ENCODE data around the gene DHCR24. TPM values are rescaled to one million over a fixed set of nuclear protein-coding genes. Genes with fewer than 3 reads are reported as not detected.
A peak's percentile ranks its signal among the peaks of the same experiment; 100 is the strongest.

DHCR24 gene
- total RNA-seq, 2 donors from 2014 or later, result 23.6 to 32.3 TPM

DNA sequence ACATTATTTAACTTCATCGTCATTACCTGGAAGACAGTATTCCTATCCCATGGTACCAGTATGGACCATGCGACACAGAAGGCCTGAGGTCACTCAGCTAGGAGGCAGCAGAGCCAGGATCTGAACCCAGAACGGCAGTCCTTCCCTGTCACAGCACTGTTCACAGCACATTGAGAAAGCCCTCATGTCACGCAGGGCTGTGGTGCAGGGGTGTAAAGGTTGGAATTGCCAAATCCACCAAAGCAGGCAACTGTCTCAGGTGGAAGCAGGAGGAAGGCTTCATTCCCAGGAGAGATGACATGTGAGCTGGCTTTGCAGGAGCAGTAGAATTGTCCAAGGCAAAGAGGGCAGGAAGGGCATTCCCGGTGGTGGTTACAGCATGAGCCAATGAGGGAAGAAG is 75.9 kb downstream of the DHCR24 start:
- ATAC-seq (no peak), DNase-seq (no peak)
- no peak overlapping the region for H3K27ac ChIP-seq
- H3K4me1 ChIP-seq, result no peaks in the 10 kb centered on the region
- H3K4me3 ChIP-seq, result no peak overlapping the region
- H3K27me3 ChIP-seq, result no peaks in the 10 kb centered on the region
- intact Hi-C loops (cut with DNase I), result loop anchor here (10.0 kb wide), 3 partner anchors 136 to 736 kb away; no protein-coding TSS in a partner anchor
- no peaks in the 10 kb centered on the region for H3K9me3 ChIP-seq
- TF ChIP-seq POLR2A (IDR thresholded peaks at IDR 0.05), result no peak
- TF ChIP-seq, protein P1, sequence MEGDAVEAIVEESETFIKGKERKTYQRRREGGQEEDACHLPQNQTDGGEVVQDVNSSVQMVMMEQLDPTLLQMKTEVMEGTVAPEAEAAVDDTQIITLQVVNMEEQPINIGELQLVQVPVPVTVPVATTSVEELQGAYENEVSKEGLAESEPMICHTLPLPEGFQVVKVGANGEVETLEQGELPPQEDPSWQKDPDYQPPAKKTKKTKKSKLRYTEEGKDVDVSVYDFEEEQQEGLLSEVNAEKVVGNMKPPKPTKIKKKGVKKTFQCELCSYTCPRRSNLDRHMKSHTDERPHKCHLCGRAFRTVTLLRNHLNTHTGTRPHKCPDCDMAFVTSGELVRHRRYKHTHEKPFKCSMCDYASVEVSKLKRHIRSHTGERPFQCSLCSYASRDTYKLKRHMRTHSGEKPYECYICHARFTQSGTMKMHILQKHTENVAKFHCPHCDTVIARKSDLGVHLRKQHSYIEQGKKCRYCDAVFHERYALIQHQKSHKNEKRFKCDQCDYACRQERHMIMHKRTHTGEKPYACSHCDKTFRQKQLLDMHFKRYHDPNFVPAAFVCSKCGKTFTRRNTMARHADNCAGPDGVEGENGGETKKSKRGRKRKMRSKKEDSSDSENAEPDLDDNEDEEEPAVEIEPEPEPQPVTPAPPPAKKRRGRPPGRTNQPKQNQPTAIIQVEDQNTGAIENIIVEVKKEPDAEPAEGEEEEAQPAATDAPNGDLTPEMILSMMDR (IDR thresholded peaks at IDR 0.05), result no peak
- no peaks in the 10 kb centered on the region for H3K36me3 ChIP-seq (replicated peaks in 1 of 2; ENCODE audit: insufficient read depth in 1 of 2, low read depth in 2 of 2)
- 65 to 70% methylated on average over 5 of the region's 5 CpGs for WGBS, 2 donors

- WGBS, 2 donors, result 30 to 45% methylated on average over 8 to 13 of the region's 13 CpGs
- ATAC-seq (peak; percentile 82), DNase-seq (peak; percentile 65 to 82 (median 72))
- intact Hi-C loops (cut with DNase I), result loop anchor here (10.0 kb wide), 3 partner anchors 136 to 736 kb away; no protein-coding TSS in a partner anchor
- Histone ChIP-seq H3K27ac (no peak overlapping the region), H3K4me1 (no peaks in the 10 kb centered on the region), H3K4me3 (no peak overlapping the region), H3K9me3 (no peaks in the 10 kb centered on the region), H3K36me3 (replicated peaks in 1 of 2; ENCODE audit: insufficient read depth in 1 of 2, low read depth in 2 of 2) (no peaks in the 10 kb centered on the region), H3K27me3 (no peaks in the 10 kb centered on the region)
- TF ChIP-seq POLR2A (IDR thresholded peaks at IDR 0.05), result no peak
- TF ChIP-seq, protein P1 (IDR thresholded peaks at IDR 0.05), result peak; percentile 72 to 96 (median 88)
Observed at GRCh38 chr1:54810153-54810942, 76.6 kb downstream of the DHCR24 start.

GRCh38 chr1:54809496-54810074 is 77.4 kb downstream of the DHCR24 start:
- DNase-seq (peak in 3 of 4 donors; percentile 28 to 51 (median 44)), ATAC-seq (peak; percentile 8)
- H3K27me3 ChIP-seq, result no peaks in the 10 kb centered on the region
- H3K4me1 ChIP-seq, result no peaks in the 10 kb centered on the region
- no peak overlapping the region for H3K4me3 ChIP-seq
- 22 to 23% methylated on average over 3 of the region's 3 CpGs for WGBS, 2 donors
- H3K27ac ChIP-seq, result no peak overlapping the region
- no peaks in the 10 kb centered on the region for H3K9me3 ChIP-seq
- intact Hi-C loops (cut with DNase I), result loop anchor here (10.0 kb wide), 3 partner anchors 135 to 735 kb away; no protein-coding TSS in a partner anchor
- no peaks in the 10 kb centered on the region for H3K36me3 ChIP-seq (replicated peaks in 1 of 2; ENCODE audit: insufficient read depth in 1 of 2, low read depth in 2 of 2)
- no peak for TF ChIP-seq POLR2A (IDR thresholded peaks at IDR 0.05)
- TF ChIP-seq, protein P1 (IDR thresholded peaks at IDR 0.05), result no peak

GRCh38 chr1:54808443-54809207 is 78.4 kb downstream of the DHCR24 start:
- DNase-seq, result peak in 1 of 4 donors; percentile 4
- TF ChIP-seq POLR2A (IDR thresholded peaks at IDR 0.05), result no peak
- TF ChIP-seq, protein P1 (IDR thresholded peaks at IDR 0.05), result no peak

More at GRCh38 chr1:54808443-54809207, 78.4 kb downstream of the DHCR24 start:
- H3K4me1 ChIP-seq, result peaks cover 7% of the 10 kb centered on the region
- intact Hi-C loops (cut with DNase I), result no loop called here
- WGBS, 2 donors, result 75 to 83% methylated on average over 12 of the region's 12 CpGs
- H3K9me3 ChIP-seq, result no peaks in the 10 kb centered on the region
- no peak for ATAC-seq
- H3K27ac ChIP-seq, result no peak overlapping the region
- no peak overlapping the region for H3K4me3 ChIP-seq
- H3K36me3 ChIP-seq (replicated peaks in 1 of 2; ENCODE audit: insufficient read depth in 1 of 2, low read depth in 2 of 2), result no peaks in the 10 kb centered on the region
- H3K27me3 ChIP-seq, result no peaks in the 10 kb centered on the region

Measured in body of pancreas (tissue), 4 donors.